Measurements from ENCODE around the gene CTNNBL1.

CTNNBL1 gene

DNA sequence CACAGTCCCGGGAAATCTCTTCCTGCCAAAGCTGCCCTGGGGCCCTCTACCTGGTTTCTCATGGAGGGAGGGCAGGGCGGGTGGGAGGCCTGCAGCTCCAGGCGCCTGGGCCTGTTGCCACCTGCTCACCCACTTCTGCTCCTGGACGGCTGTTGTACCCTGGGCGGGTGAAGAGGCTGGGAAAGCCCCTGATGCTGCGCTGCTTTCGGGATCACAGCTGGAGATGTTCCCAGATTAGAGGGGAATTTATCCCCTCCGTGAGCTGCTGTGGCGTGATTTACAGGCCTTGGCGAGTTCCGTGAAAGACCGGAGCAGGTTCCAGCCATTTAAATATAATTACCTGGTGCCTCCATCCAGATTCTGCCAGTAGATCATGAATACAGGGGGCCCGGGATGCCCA is 196.8 kb downstream of the CTNNBL1 start:
- TF ChIP-seq, protein P1, sequence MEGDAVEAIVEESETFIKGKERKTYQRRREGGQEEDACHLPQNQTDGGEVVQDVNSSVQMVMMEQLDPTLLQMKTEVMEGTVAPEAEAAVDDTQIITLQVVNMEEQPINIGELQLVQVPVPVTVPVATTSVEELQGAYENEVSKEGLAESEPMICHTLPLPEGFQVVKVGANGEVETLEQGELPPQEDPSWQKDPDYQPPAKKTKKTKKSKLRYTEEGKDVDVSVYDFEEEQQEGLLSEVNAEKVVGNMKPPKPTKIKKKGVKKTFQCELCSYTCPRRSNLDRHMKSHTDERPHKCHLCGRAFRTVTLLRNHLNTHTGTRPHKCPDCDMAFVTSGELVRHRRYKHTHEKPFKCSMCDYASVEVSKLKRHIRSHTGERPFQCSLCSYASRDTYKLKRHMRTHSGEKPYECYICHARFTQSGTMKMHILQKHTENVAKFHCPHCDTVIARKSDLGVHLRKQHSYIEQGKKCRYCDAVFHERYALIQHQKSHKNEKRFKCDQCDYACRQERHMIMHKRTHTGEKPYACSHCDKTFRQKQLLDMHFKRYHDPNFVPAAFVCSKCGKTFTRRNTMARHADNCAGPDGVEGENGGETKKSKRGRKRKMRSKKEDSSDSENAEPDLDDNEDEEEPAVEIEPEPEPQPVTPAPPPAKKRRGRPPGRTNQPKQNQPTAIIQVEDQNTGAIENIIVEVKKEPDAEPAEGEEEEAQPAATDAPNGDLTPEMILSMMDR (IDR thresholded peaks at IDR 0.05), result no peak
- TF ChIP-seq ZFX (IDR thresholded peaks at IDR 0.05; ENCODE audit: borderline replicate concordance), result no peak
- H3K27ac ChIP-seq, result no peak overlapping the region

DNA sequence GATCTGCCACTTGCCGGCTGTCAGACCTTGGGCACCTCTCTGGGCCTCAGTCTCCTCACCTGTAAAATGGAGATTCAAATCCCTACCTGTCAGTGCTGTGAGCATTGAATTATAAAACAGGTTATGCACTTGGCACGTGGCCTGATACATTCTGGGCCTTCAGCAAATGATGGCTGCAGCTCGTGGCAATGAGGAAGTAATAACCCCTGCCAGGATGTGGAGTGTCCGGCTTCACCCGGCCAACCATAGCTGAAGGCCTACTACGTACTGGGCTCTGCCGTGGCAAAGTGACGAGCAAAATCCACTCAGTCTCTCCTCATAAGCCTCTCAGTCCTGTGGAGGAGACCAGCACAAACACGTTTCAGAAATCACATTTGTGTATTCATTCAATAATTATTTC is 198.2 kb downstream of the CTNNBL1 start:
- H3K27ac ChIP-seq, result no peak overlapping the region
- TF ChIP-seq, protein P1 (IDR thresholded peaks at IDR 0.05), result no peak
- TF ChIP-seq ZFX (IDR thresholded peaks at IDR 0.05; ENCODE audit: borderline replicate concordance), result no peak

DNA sequence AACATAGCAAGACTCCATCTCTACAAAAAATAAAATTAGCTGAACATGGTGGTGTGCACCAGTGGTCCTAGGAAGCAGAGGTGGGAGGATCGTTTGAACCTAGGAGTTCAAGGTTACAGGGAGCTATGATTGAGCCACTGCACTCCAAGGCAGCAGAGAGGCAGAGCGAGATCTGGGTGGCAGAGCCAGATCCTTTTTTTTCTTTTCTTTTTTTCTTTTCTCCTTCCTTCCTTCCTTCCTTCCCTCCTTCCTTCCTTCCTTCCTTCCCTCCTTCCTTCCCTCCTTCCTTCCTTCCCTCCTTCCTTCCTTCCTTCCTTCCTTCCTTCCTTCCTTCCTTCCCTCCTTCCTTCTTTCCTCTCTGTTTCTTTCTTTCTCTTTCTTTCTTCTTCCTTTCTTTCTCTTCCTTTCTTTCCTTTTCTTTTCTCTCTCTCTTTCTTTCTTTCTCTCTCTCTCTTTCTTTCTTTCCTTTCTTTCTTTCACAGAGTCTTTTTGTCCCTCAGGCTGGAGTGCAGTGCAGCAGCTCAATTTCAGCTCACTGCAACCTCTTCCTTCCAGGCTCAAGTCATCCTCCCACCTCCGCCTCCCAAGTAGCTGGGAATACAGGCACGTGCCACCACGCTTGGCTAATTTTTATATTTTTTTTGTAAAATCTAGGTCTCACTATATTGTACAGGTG is 199.9 kb downstream of the CTNNBL1 start:
- TF ChIP-seq, protein P1 (IDR thresholded peaks at IDR 0.05), result no peak
- no peak for TF ChIP-seq ZFX (IDR thresholded peaks at IDR 0.05; ENCODE audit: borderline replicate concordance)

DNA sequence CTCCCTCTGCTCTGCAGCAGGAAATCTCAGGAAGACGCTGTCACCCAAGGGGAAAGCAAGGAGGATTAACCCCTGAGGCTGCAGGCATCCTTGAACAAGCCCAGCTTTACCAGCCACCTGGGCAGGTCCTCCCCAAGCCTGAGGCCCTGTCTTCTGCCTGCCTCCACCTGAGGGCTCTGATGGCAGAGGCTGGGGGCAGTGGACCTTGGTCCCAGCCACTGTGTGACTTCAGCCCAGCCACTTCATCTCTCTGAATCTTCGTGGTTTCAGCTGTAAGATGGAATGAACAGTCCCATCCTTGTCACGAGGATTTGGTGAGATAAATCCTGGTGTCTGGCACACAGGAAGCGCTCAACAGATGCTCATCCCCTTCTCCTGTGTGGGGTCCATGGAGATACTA is 200.6 kb downstream of the CTNNBL1 start:
- TF ChIP-seq ZFX (IDR thresholded peaks at IDR 0.05; ENCODE audit: borderline replicate concordance), result no peak
- TF ChIP-seq, protein P1 (IDR thresholded peaks at IDR 0.05), result no peak
- no peak overlapping the region for H3K27ac ChIP-seq

More for the DNA sequence above, 199.9 kb downstream of the CTNNBL1 start:
- H3K27ac ChIP-seq, result no peak overlapping the region

DNA sequence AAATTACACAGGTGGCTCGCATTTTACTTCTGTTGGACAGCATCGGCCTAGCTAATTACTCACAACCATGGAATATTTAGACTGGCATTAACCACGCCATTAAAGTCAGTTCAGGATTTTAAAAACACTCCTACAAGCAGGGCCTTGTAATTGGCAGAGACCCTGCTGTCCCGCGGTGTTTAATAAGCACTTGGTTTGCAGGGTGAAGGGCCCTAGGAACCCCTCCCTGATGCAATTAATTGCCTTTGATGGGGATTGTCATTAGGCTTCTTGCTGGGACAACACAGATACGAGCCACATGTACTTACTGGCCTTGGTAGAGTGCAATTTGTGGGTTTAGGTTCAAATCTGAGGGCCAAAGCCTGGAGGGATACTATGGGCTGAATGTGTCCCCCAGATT is 201.3 kb downstream of the CTNNBL1 start:
- TF ChIP-seq, protein P1 (IDR thresholded peaks at IDR 0.05), result no peak
- no peak overlapping the region for H3K27ac ChIP-seq

DNA sequence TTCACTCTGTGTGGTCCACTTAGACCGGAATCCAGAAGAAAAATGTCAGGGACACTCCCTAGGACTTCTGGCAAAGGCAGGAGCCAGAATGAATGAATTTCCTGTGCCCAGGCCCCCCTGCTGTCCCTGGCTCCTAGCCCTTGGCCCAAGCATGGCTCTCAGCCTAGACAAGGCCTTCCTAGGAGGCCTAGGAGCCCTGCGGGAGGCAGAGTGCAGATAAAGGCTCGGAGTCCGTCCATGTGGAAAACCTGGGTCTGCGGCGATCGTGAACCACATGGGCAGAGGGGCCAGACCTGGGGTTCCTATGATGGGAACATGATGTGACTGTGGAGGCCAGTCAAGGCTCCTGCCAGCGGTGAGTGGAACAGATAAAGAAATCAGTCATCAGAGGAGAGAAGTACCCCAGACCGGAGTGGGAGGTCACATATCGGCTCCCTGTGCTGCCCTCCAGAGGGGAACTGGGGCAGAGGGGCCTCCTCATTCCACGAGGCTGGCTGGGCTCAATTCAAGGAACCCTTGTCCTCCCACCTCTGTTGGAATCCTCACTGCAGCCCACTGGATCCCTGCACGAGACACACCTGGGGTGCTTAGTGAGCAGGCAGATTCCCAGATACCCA is 203.2 kb downstream of the CTNNBL1 start:
- TF ChIP-seq ZFX (IDR thresholded peaks at IDR 0.05; ENCODE audit: borderline replicate concordance), result no peak
- TF ChIP-seq, protein P1 (IDR thresholded peaks at IDR 0.05), result no peak
- no peak overlapping the region for H3K27ac ChIP-seq
